SU-DHL-6 (cell line): ENCODE measurements around the gene SHMT2.

Experiments
- H2AFZ ChIP-seq: fragments of 200-600 bp; sonication (generic); 2 replicates; pipeline ENCODE4 v1.6.1; 2014; ENCODE audit warnings: low read depth, mild to moderate bottlenecking, moderate library complexity, mixed read lengths, antibody characterized with exemption, low read length; ENCODE audit not compliant: severe bottlenecking
- H3F3A ChIP-seq: fragments of 200-600 bp; shearing (Covaris generic); 2 replicates; pipeline ENCODE4 v1.6.0; 2016; ENCODE audit warnings: antibody characterized with exemption, mild to moderate bottlenecking; ENCODE audit not compliant: insufficient read depth
- H3K27ac ChIP-seq: fragments of 200-600 bp; sonication (generic); 2 replicates; pipeline ENCODE4 v1.5.1; 2016; ENCODE audit warnings: low read depth, mild to moderate bottlenecking, low read length, moderate library complexity, mixed read lengths
- H3K27me3 ChIP-seq: fragments of 200-600 bp; sonication (generic), shearing (Covaris generic); 2 replicates; pipeline ENCODE4 v1.6.0; 2014; ENCODE audit warnings: mild to moderate bottlenecking, low read length
- H3K36me3 ChIP-seq: fragments of 200-600 bp; sonication (generic); 2 replicates; pipeline ENCODE4 v1.6.1; 2014; ENCODE audit warnings: mild to moderate bottlenecking, low read length, mixed read lengths
- H3K4me2 ChIP-seq: fragments of 300-600, 200-600 bp; shearing (Covaris generic), sonication (generic); 2 replicates; pipeline ENCODE4 v1.6.0; 2014; ENCODE audit warnings: low read length, low read depth, mild to moderate bottlenecking; ENCODE audit not compliant: poor library complexity, severe bottlenecking
- H3K4me3 ChIP-seq: fragments of 200-600 bp; sonication (generic); 2 replicates; pipeline ENCODE4 v1.5.1; 2014; ENCODE audit warnings: antibody characterized with exemption, low read length, mild to moderate bottlenecking, mixed read lengths; ENCODE audit not compliant: insufficient read depth, poor library complexity, severe bottlenecking
- H3K79me2 ChIP-seq: fragments of 200-600 bp; sonication (generic); 2 replicates; pipeline ENCODE4 v1.6.1; 2014; ENCODE audit warnings: mild to moderate bottlenecking, low read length, moderate library complexity; ENCODE audit not compliant: insufficient read depth
- H3K9ac ChIP-seq: fragments of 200-600 bp; sonication (generic); 2 replicates; pipeline ENCODE4 v1.7.0; 2014; ENCODE audit warnings: mild to moderate bottlenecking, low read length
- H3K9me2 ChIP-seq: fragments of 200-600 bp; sonication (generic); replicated peaks from 2 replicates; pipeline ENCODE4 v1.6.1; 2014; ENCODE audit warnings: low read length; ENCODE audit not compliant: insufficient read depth
- H3K9me3 ChIP-seq: fragments of 200-600 bp; sonication (generic); 2 replicates; pipeline ENCODE4 v1.6.1; 2014; ENCODE audit warnings: low read length, mixed read lengths; ENCODE audit not compliant: insufficient read depth
- H4K20me1 ChIP-seq: fragments of 200-600 bp; sonication (generic); 2 replicates; pipeline ENCODE4 v1.6.1; 2014; ENCODE audit warnings: low read depth, mild to moderate bottlenecking, antibody characterized with exemption, low read length, moderate library complexity, mixed read lengths
- EZH2phosphoT487 ChIP-seq: fragments of 200-600 bp; sonication (generic), shearing (Covaris generic); conservative IDR thresholded peaks from 2 replicates; pipeline ENCODE4 v1.6.1; 2018; ENCODE audit warnings: mild to moderate bottlenecking, antibody characterized with exemption, low read length, moderate library complexity, mixed read lengths
- TF ChIP-seq, protein P1 (sequence below): fragments of 200-600 bp; sonication (generic); IDR thresholded peaks from one replicate; pipeline ENCODE4 v1.5.1; 2017; ENCODE audit warnings: antibody characterized with exemption, mild to moderate bottlenecking, low read length, moderate library complexity; ENCODE audit not compliant: insufficient read depth, poor library complexity, severe bottlenecking

The SHMT2 gene

DNA sequence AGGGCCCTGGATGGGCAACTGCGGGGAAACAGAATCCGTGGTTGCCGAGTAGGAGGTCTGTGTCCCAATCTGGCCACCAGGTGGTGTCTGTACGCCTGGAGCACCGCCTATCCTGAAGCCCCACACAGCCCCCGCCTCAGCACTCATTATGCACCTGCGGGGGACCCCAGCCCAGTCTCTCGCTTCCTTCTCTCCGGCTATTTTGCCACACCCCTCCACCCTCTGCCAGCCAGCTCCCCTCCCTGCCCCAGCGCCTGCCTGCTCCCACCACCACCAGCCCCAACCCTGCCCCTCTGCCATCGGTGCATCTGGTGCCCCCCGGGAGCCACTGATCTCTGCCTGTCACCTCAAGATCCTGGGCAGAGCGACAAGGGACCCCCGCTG is 15.1 kb upstream of the SHMT2 start:
- no peaks in the 10 kb centered on the region for H3K9me3 ChIP-seq
- H3K4me3 ChIP-seq, result no peak overlapping the region
- TF ChIP-seq EZH2phosphoT487, result no peak
- TF ChIP-seq, protein P1, sequence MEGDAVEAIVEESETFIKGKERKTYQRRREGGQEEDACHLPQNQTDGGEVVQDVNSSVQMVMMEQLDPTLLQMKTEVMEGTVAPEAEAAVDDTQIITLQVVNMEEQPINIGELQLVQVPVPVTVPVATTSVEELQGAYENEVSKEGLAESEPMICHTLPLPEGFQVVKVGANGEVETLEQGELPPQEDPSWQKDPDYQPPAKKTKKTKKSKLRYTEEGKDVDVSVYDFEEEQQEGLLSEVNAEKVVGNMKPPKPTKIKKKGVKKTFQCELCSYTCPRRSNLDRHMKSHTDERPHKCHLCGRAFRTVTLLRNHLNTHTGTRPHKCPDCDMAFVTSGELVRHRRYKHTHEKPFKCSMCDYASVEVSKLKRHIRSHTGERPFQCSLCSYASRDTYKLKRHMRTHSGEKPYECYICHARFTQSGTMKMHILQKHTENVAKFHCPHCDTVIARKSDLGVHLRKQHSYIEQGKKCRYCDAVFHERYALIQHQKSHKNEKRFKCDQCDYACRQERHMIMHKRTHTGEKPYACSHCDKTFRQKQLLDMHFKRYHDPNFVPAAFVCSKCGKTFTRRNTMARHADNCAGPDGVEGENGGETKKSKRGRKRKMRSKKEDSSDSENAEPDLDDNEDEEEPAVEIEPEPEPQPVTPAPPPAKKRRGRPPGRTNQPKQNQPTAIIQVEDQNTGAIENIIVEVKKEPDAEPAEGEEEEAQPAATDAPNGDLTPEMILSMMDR, result peak; percentile 83
- H3K36me3 ChIP-seq, result no peaks in the 10 kb centered on the region
- no peak overlapping the region for H3K27ac ChIP-seq
- H3K4me2 ChIP-seq, result no peak overlapping the region
- no peak overlapping the region for H2AFZ ChIP-seq
- no peaks in the 10 kb centered on the region for H3K9me2 ChIP-seq
- H3F3A ChIP-seq, result peaks cover 9% of the 10 kb centered on the region
- no peaks in the 10 kb centered on the region for H3K27me3 ChIP-seq
- H4K20me1 ChIP-seq, result no peaks in the 10 kb centered on the region
- H3K79me2 ChIP-seq, result peaks cover 5% of the 10 kb centered on the region; the same call in 1 of the 2 replicates
- no peak overlapping the region for H3K9ac ChIP-seq

DNA sequence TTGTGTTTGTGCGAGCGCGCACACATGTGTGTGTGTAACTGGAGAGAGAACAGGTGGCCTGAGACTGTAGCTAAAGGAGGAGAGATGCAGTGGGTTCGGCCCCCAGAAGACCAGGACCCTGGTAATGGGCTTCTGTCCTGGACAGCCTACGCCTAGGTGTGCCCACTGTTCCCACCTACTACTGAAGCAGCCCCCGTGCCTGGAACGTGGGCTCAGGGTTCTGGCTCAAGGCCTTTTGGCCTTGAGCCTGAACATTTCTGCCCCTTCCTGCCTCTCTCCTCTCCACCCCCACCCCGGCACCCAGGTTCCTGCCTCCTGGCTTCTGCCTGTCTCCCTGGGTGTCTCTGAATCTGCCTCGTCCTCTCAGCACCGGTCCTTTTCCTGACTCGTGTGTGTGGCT is 14.4 kb upstream of the SHMT2 start:
- H3K27me3 ChIP-seq, result no peaks in the 10 kb centered on the region

DNA sequence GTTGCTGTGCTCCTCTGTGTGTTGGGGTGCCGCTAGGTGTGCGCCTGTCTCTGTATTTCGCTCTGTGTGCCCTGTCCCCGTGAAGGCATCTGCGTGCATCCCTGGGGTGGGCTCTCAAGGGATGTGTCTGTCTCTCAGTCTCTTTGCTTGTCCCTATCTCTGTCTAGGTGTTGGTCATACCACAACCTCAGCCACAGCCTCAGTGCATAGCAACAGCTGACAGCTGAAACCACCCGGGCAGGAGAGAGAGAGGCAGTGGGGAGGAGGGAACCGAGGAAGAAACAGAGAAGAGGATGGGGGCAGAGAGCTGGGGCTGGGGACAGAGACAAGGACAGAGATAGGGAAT is 13.9 kb upstream of the SHMT2 start:
- TF ChIP-seq EZH2phosphoT487, result no peak
- TF ChIP-seq, protein P1, result no peak
- Histone ChIP-seq H3K36me3 (no peaks in the 10 kb centered on the region), H4K20me1 (no peaks in the 10 kb centered on the region), H3K9ac (peak overlapping the region; percentile 7; the same call in 1 of the 2 replicates), H2AFZ (no peak overlapping the region), H3K27ac (no peak overlapping the region; the same call in 1 of the 2 replicates), H3K9me3 (no peaks in the 10 kb centered on the region), H3K9me2 (no peaks in the 10 kb centered on the region), H3K27me3 (no peaks in the 10 kb centered on the region), H3K4me2 (peak overlapping the region; percentile 53), H3K4me3 (no peak overlapping the region), H3K79me2 (peaks cover 9% of the 10 kb centered on the region; the same call in 1 of the 2 replicates), H3F3A (peaks cover 9% of the 10 kb centered on the region)

More for the DNA sequence above, 14.4 kb upstream of the SHMT2 start:
- Histone ChIP-seq H3K27ac (no peak overlapping the region), H3K4me2 (no peak overlapping the region), H3K4me3 (no peak overlapping the region), H3K9me3 (no peaks in the 10 kb centered on the region), H3F3A (peaks cover 9% of the 10 kb centered on the region), H2AFZ (no peak overlapping the region), H3K9ac (no peak overlapping the region), H3K36me3 (no peaks in the 10 kb centered on the region), H4K20me1 (no peaks in the 10 kb centered on the region), H3K9me2 (no peaks in the 10 kb centered on the region), H3K79me2 (peaks cover 9% of the 10 kb centered on the region; the same call in 1 of the 2 replicates)
- TF ChIP-seq EZH2phosphoT487, result no peak

DNA sequence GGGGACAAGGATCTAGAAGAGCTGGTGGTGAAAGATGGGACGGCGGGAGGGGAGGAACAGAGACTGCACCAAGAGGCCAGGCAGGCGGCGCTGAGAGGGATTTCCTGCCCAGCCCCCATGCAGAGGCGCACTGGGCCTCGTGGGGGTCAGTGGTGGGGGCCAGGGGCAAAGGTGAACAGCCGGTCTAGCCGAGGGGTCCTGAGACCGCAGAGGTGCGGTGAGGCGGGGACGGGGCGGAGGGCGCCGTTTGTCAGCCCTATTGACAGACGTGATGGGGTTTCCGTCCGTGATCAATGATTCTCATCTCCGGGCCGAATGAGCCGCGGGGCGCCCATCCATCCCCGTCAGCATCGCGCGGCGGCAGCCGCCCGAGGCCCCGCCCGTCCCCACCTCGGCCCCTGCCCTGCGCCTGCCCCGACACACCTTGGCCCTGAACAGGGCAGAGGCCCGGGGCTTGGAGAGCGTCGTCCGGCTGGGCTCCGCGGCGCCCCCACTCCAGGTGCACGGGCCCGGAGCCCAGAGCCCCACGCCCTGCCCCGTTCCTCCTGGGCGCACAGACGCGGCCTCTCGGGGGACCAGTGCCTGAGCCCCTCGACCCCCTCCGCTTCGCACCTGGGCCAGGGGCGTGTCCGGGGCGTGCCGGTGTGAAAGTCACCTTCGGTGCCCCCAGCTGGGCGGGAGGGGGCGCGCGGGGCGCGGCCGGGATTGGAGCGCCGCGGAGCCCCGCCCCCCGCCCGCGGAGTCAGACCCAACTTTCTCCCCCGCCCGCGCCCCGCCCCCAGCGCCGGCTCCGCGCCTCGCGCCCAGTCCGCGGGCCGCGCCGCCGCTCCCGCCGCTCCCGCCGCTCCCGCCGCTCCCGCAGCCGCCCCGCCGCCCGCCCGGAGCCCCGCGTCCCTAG is 13.2 kb upstream of the SHMT2 start, which contains the start of gene NXPH4:
Gene NXPH4, plus strand, starts transcription at position 781 of the 898 bp plus-strand sequence. CDS start 176 bp downstream, outside the sequence.
- no peaks in the 10 kb centered on the region for H4K20me1 ChIP-seq
- H3K4me2 ChIP-seq, result peak within 1 kb of the TSS; percentile 72
- peak within 1 kb of the TSS; percentile 52 for H2AFZ ChIP-seq
- peak within 1 kb of the TSS; percentile 40 for H3K27ac ChIP-seq
- H3K79me2 ChIP-seq, result peaks cover 9% of the 10 kb centered on the region; the same call in 1 of the 2 replicates
- peak within 1 kb of the TSS; percentile 90 for H3K9ac ChIP-seq
- TF ChIP-seq, protein P1, result no peak
- no peak for TF ChIP-seq EZH2phosphoT487
- H3K9me2 ChIP-seq, result no peaks in the 10 kb centered on the region
- H3K36me3 ChIP-seq, result no peaks in the 10 kb centered on the region
- H3K4me3 ChIP-seq, result peak within 1 kb of the TSS; percentile 76
- no peaks in the 10 kb centered on the region for H3K27me3 ChIP-seq
- no peaks in the 10 kb centered on the region for H3K9me3 ChIP-seq
- peaks cover 9% of the 10 kb centered on the region for H3F3A ChIP-seq
